ENCODE measurements around the gene KRTAP10-1. TPM values are rescaled to one million over a fixed set of nuclear protein-coding genes. Genes with fewer than 3 reads are reported as not detected.

KRTAP10-1 gene
- total and polyA plus RNA-seq, 9 of the 15 experiments (the other 6 are each of a cell fraction or from before 2014, with no cell fraction given): not detected

DNA sequence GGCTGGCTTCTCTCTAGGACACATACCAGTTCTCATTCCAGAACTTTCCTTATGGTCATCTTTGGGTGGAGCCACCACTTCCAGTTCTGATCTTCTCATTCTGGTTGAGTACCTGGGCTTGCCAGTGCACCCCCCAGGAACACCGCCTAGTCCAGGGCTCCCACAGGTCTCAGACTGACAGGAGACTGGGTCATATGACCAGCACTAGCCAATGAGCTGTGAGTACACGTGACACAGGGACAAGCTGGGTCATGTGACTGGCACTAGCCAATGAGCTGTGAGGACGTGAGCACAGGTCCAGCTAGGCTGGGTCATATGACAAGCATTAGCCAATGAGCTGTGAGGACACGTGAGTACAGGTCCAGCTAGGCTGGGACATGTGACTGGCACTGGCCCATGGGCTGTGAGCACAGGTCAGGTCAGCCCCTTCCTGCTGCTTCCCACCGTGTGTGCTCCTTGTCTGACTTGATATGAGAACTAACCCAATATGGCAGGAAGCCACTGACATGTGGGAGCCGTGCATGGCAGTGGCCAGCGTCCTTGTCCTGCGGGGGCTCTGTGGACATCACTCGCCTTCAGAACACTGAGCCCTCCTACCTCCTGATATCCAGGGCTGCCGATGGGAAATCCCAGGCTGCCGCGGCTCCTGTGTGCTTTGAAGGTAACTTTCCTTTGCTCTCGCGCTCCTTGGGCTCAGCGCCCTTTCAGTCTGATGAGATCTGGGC is 22.7 kb downstream of the KRTAP10-1 start (continued):
- TF ChIP-seq DIDO1 (tag; IDR thresholded peaks at IDR 0.05; ENCODE audit: low read depth): peak; percentile 74; the same call in 1 of the 2 replicates
- TF ChIP-seq FOXO4 (CRISPR knock-in tag; IDR thresholded peaks at IDR 0.05): 0 out of 2 replicates have a peak, but pooled peaks have one; percentile 22
- TF ChIP-seq GTF2F1 (IDR thresholded peaks at IDR 0.05; ENCODE audit: low read depth, low read length): no peak
- peak; percentile 96 for TF ChIP-seq L3MBTL2 (IDR thresholded peaks at IDR 0.05)
- TF ChIP-seq SNRNP70 (optimal IDR thresholded peaks at IDR 0.05; ENCODE audit: low read depth, low read length): no peak
- TF ChIP-seq MECOM (CRISPR knock-in tag; IDR thresholded peaks at IDR 0.05): no peak
- no peak for TF ChIP-seq MXD1 (CRISPR knock-in tag; IDR thresholded peaks at IDR 0.05; ENCODE audit: borderline replicate concordance, poor library complexity, severe bottlenecking)
- TF ChIP-seq, protein P1, sequence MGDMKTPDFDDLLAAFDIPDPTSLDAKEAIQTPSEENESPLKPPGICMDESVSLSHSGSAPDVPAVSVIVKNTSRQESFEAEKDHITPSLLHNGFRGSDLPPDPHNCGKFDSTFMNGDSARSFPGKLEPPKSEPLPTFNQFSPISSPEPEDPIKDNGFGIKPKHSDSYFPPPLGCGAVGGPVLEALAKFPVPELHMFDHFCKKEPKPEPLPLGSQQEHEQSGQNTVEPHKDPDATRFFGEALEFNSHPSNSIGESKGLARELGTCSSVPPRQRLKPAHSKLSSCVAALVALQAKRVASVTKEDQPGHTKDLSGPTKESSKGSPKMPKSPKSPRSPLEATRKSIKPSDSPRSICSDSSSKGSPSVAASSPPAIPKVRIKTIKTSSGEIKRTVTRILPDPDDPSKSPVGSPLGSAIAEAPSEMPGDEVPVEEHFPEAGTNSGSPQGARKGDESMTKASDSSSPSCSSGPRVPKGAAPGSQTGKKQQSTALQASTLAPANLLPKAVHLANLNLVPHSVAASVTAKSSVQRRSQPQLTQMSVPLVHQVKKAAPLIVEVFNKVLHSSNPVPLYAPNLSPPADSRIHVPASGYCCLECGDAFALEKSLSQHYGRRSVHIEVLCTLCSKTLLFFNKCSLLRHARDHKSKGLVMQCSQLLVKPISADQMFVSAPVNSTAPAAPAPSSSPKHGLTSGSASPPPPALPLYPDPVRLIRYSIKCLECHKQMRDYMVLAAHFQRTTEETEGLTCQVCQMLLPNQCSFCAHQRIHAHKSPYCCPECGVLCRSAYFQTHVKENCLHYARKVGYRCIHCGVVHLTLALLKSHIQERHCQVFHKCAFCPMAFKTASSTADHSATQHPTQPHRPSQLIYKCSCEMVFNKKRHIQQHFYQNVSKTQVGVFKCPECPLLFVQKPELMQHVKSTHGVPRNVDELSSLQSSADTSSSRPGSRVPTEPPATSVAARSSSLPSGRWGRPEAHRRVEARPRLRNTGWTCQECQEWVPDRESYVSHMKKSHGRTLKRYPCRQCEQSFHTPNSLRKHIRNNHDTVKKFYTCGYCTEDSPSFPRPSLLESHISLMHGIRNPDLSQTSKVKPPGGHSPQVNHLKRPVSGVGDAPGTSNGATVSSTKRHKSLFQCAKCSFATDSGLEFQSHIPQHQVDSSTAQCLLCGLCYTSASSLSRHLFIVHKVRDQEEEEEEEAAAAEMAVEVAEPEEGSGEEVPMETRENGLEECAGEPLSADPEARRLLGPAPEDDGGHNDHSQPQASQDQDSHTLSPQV (IDR thresholded peaks at IDR 0.05): no peak
- TF ChIP-seq GATAD2B (IDR thresholded peaks at IDR 0.05; ENCODE audit: borderline replicate concordance): no peak
- no peak for TF ChIP-seq ZNF24 (IDR thresholded peaks at IDR 0.05)
- TF ChIP-seq BRCA1 (IDR thresholded peaks at IDR 0.05): no peak
- no peak for TF ChIP-seq BRCA1 (CRISPR knock-in tag; IDR thresholded peaks at IDR 0.05)
- TF ChIP-seq TBP (optimal IDR thresholded peaks at IDR 0.05; ENCODE audit: low read depth, low read length): peak; percentile 40
- peak; percentile 15; the same call in 1 of the 2 replicates for TF ChIP-seq RNF2 (IDR thresholded peaks at IDR 0.05)
- no peak for TF ChIP-seq ZNF239 (CRISPR knock-in tag; IDR thresholded peaks at IDR 0.05)
- no peak for TF ChIP-seq BDP1 (IDR thresholded peaks at IDR 0.05; ENCODE audit: insufficient read depth, insufficient read length)
- no peak for TF ChIP-seq CCNT2 (IDR thresholded peaks at IDR 0.05; ENCODE audit: borderline replicate concordance, extremely low read depth, insufficient read length, low read depth, low read length)
- TF ChIP-seq CBX5 (IDR thresholded peaks at IDR 0.05; ENCODE audit: borderline replicate concordance, low read depth): 0 out of 2 replicates have a peak, but pooled peaks have one; percentile 9
- no peak for TF ChIP-seq TGIF2 (CRISPR knock-in tag; IDR thresholded peaks at IDR 0.05)
- peak; percentile 56 for TF ChIP-seq SIN3B (IDR thresholded peaks at IDR 0.05; ENCODE audit: low read depth)
- no peak for TF ChIP-seq ZBTB5 (IDR thresholded peaks at IDR 0.05)
- TF ChIP-seq TEAD2 (tag; IDR thresholded peaks at IDR 0.05): no peak

All from K562 (cell line).